ENCODE results near the gene CASK.

The CASK gene

DNA sequence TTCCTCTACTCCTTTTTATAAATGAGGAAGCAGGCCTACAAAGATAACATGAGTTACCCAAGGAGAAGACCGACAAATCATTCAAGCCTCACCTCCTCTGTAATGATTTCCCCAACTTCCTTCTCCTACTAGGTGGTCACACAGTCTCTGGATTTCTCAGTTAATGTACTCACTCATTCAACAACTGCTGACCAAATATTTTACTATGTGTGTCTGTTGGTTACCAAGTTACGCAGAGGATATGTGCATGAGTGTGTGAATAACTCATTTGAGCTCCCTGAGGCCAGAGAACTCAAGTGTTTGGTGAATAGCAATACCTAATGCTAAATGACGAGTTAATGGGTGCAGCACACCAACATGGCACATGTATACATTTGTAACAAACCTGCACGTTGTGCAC is 10.4 kb downstream of the CASK start:
- DNase-seq = no peak

DNA sequence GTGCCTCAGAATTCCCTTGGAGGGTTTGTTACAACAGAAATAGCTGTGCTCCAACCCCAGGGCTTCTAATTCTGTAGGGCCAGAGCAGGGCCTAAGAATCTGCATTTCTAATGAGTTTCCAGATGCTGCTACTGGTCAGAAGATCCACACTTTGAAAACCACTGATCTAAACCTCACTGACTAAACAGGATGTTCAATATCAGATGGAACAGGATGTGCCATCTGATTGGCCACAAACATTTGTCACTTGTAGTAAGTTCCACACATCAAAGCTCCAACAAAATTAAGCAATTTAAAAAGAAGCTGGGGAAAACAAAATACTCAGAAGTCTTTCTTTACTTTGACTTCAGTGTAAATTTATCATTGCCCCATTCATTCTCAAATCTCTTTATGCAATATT is 14.3 kb downstream of the CASK start:
- no peak for DNase-seq

DNA sequence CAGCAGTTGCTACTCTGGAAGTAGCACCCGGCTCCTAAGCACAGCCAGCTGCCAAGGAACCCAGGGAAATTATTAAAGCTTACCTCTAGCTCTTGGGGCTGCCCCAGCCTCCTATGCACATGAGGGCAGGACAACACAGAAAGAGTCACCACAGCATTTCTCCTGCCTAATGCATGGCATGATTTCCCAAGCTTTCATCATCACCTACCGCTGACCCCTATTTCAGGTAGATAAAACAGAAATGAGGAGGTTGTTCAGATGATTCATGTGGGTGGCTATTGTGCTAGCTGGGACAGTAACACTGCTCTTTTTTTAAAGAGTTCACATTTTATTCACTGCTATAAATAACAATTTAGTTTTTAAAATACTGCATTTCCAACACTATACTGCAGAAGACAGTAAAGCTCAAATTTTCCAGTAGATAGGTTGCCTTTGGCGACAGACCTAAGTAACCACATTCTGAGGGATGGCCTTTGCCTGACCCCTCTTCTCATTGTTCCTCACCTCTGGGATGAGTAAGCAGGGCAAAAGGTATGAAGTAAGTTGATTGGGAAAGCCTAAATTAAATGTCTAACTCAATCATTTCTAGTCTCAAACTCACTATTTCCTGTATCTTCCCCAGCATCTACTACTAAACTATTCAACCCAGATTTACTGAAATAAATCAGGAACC is 16.7 kb downstream of the CASK start:
- no peak for DNase-seq

DNA sequence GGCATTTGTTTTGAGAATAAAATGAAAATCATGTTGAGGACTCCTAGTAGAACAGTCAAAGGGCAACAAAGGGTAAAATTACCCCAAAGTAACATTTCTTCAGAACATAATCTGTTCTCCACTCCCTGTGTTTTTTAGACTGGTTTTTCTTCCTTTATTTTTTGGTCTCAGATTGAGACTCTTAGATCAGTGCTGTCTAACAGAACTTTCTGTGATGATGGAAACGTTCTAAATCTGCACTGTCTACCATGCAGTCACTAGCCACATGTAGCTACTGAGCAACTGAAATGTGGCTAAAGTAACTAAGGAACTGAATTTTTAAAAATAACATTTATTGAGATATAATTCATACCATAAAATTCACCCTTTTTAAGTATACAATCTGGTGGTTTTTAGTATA is 19.8 kb downstream of the CASK start:
- no peak for DNase-seq

DNA sequence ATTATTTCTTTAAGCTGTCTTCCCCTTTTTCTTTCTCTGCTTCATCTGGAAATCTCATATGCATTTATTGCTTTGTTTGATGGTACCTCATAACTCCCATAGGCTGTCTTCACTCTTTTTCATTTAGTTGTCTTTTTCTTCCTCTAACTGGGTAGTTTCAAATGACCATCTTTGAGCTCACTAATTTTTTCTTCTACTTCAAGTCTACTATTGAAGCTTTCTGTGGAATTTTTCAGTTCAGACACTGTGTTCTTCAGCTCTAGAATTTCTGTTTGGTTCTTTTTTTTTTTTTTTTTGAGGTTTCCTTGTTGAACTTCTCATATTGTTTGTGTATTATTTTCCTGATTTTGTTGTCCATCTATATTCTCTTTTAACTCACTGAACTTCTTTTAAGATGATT is 23.0 kb downstream of the CASK start:
- peak; percentile 18 for DNase-seq

DNA sequence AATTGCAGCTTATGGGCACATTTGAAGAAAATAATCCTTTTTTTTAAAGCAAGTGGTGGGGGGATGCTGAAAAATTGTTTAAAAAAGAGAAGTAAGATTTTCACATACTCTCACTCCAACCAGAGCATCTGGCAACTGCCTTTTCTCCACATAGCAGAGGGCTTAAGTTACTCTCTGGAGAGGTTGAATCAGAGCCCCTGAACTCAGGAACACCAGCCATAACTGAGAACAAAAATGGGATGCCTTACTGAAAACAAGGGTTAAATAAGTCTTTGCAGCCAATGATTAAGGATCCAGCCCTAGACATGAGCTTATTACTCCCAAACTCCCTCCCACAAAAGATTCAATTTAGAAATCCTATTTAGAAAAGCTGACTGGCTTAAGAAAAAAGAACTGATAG is 27.5 kb downstream of the CASK start:
- DNase-seq = no peak

DNA sequence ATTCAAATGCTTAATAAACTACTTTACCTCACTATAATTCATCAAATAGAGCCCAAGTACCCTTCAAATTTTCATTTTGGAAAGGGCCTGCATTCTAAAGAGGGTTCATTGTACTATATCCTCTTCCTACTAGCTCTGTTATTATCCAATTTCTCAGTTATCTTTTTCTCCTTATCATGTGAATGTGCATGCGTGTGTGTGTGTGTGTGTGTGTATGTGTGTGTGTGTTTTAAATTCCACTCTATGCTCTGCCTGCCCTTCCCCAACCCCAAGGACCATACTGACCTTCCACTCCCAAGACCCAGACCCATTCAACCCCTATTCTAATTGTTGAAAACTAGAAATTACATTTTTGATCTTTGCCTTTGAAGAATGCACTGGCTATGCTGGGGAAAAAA is 33.3 kb downstream of the CASK start:
- DNase-seq = no peak

DNA sequence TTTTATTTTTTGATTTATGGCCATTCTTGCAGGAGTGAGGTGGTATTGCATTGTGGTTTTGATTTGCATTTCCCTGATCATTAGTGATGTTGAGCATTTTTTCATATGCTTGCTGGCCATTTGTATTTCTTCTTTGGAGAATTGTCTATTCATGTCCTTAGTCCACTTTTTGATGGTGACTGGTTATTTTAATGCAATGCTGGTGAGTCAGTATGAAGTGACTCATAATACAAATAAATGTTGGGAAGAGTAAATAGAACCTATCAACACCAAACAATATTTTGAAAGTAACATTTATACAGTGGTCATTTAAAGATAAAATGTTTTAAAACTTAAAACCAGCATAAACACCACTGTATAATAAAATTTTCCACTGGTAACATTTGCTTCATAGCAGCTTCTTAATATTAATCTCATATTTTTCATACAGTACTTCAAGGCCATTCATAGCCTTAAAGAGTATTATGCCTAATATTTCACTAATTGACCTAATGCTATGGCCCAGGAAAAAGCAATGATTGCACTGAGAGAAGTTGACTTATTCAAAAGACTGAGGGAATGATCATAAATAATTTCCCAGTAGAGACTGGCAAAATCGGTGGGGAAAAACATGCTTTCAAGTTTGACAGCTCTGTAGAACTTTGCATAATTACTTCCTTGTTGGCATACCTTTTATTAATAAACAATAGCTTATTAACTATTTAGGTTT is 33.9 kb downstream of the CASK start:
- no peak for DNase-seq

DNA sequence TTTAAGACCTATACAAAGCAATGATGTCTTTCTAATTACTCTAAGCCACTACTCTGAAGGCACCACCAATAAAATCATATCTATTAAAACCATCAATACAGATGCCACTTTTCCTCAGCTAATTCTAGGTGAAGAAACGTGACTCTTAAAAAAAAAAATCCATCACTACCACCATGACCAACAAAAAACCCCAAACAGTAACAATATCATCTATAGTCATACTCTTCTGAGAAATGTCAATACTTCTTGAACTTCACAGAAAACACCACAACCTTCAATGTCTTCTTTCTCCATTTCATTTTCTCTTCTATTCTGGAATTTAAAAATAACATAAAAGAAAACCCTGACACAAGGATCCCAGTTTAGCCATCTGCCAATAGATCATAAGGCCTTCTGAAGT is 35.7 kb downstream of the CASK start:
- DNase-seq = no peak

DNA sequence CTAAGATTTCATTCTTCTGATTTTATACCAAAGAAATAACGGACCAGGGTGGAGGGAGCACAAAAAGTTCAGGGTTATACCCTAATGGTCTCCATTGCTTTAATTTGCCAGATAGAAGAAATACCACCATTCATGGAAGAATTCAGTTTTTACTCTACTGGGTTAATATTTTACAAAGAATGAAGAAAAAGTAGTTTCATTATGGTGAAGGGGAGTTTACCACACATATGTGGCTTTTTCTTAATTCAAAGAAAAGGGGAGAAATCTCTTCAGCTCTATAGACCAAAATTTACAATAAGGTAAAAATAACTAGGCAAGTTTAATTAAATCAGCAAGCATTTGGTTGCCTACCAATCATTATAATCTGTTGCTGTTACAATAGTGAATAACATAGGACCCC is 37.6 kb downstream of the CASK start:
- DNase-seq = no peak

DNA sequence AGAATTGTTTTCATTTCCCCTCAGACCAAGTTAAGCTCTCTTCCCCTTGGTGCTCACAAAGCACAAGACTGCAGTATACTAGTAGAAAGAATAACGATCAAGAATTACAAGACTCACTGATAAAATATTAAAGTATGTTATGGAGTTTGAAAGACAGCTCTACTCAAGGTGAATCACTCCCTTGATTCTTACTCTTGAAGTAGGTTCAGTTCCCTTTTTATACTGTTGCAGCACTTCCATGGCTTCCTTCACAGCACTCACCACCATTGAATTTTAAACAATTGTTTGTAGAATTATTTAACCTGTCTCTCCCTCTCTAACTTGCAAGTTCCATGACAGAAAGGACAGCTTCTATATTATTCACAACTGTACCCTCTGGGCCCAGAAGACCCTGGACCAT is 42.2 kb downstream of the CASK start:
- DNase-seq = no peak

DNA sequence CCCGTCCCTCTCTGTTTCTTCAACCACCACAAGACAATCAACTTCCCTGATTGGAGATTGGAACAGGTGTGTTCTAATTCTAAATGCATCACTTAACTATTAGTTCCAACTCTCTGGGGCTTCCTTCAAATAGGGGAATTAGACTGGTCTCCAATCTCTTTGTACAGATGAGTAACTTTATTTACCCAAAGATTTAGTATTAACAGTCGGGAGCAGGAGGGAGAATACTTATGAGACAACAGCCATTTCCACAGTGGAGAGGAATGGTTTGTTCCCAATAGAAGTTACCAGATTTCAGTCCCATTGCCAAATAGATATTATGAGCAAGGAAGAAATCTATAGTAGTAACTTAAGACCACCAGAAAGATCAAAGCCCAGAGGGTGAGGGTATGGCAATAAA is 46.2 kb downstream of the CASK start:
- no peak for DNase-seq

DNA sequence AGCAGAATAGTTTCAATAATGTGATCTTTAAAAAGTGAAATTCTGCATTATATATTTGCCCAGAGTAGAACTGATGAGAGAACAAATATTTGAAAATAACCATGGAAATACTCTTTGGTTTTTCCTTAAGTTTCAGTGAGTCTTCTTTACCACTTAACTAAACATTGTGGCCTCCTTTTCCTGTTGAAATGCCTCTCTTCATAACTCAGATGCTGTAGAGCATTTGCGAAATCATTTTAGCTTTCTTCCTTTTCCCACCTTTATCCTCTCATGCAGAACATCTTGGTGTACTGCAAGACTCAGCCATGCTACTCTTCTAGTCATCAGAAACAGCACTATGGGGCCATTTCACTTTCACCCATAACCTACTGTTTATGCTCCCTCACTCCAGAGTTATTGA is 48.2 kb downstream of the CASK start:
- DNase-seq = no peak

DNA sequence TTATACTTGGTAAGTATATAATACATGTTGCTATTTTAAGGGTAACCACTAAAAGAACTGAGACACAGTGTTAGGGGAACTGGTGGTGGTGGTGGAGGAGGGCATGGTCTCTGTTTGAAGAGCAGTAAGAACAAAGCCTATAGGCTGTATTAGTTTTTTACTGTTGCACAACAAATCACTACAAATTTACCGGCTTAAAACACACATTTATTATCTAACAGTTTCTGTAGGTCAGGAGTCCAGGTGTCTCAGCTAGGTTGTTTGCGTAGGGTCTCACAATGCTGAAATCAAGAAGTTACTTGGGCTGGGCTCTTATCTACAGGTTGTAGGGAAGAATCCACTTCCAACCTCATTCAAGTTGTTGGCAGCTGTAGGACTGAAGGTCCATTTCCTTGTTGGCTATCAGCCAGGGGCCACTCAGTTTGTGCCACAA is 52.6 kb downstream of the CASK start:
- no peak for DNase-seq

DNA sequence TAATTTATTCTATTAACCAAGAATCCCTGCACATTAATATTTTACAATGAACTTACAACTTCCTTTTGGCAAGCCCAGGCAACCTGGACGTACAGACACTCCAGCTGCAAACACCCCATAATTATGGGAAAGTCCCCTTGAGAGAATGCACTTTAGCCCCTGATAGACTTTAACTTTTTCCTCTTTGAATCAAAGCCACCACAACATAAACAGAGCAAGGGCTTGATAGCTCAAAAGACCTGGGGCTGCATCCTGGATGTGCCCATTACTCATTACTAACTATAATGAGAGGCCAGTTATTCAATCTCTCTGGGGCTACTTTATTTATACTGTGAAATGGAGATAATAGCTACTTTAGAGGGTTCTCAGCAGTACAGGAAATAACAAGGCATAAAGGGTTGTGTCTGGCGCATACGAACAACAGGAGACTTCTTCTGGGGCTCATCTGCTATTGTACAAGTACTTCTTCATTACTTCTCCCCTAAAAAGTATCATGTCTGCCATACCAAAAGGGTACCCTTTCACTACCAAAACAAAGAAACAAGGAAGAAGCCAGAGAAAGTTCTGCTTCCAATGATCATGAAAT is 54.9 kb downstream of the CASK start:
- DNase-seq = no peak

DNA sequence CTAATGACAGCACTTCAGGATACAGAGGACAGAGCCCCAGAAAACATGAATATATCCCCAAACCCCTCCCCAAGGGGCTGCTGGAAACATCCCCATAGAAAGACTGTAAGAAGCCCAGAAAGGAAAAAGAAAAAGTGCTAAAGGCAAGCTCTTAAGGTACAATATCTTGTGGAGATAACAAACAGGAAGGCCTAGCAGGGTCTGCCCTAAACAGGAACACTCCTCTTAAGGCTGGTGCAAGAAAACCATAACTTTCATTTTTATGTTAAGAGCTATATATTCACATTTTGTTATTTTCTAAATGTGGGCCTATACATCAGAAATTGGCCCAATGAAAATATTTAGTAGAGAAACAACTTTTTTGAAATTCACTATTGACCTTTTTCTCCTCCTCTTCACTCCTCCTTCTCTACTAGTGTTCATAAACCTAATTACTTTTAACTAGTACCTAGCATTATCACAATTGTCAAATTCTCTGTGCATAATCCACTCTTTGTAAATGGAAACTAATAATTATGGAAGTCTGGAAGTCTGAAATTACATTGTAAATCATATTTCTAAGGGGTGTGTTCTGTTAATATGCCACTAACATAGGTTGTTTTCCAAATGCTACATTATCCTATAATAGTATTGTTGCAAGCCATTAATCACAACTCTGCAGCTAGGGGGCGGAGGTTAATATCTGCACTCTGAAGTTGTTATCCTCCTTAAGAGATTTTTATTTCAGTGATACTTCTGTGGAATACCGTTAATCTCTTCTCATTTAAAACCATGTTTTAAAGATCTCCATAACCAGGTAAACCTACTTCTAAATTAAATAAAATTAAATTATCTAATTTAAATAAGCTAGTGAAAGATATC is 59.8 kb downstream of the CASK start:
- no peak for DNase-seq

DNA sequence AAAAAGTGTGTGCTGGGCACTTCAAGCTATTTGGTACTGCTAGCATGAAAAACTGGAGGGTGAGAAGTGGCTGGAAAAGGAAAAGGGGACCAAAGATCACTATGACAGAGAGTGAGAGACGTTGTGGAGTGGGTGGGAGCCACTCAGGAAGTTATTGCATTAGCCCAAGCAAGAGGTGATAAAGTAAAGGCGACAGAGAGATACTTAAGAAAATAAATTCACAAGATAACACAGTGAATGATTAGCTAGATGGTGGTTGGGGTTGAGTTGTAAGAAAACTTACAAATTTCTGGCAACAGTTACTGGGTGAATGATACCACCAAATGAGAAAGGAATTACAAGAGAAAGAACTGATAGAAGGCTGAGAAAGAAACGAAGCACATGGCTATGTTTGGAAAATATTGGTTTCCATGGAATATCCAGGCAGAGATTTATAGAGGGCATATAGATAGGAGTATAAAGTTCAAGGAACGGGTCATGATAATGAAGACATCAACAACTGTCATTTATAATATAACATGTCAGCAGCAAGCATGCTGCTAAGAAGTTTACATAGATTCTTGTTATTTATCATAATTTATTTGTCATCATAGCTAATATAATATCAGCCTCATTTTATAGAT is 60.7 kb downstream of the CASK start:
- no peak for DNase-seq

DNA sequence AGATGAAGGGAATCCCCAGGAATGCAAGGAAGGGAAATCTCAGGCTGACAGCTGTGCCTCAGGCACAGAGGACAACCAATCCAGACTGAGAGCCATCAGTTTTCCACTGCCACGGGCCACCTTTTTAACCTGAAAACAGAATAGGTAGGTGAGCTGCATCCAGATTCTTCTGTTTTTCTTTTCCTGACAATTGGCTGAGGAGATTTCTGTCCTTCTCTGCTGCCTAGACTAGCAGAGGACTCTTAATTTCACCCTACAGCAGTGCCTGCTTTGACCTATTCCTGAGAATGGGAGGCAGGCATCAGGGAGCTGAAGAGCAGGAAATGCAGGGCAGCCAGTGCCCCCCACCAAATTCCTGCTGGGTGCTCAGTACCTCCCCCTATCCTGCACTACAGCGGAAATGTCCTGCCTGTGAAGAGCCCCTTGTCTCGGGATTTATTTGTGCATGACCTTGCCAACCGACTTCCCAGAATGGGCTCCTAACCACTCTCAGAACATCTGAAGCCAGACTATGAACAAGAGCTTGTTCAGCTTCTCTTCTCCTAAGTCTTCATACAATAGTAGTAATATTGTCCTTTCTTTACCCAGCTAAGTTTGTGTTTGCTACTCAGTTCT is 65.1 kb downstream of the CASK start:
- DNase-seq = no peak

DNA sequence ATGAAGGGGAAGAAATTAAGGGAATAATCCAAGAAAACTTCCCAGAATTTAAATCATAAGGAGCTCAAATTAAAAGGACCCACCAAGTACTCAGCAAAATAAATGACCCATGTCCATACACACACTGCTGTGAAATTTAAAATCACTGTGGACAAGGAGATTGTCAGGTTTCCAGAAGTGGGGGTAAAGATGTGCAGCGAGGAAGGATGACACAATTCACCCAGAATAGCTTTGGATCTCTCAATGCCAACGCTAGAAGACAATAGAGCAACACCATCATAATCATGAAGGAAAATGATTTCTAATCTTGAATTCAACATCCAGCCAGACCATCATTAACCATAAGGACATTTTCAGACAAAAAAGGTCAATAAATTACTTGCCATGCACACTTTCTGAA is 65.7 kb downstream of the CASK start:
- no peak for DNase-seq

DNA sequence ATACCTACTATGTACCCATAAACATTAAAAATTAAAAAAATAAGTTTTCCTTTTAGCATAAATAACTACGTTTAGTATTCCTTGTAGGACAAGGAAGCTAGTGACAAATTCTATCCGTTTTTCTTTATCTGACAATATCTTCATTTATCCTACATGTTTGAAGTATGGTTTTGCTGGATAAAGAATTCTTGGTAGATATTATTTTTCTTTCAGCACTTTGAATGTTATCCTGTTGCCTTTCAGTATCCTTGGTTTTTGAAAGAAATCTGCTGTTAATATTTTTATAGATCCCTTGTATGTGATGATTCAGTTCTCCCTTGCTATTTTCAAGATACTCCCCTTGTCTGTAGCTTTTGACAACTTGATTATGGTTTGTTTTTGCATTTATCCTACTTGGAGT is 76.6 kb downstream of the CASK start:
- DNase-seq = no peak

DNA sequence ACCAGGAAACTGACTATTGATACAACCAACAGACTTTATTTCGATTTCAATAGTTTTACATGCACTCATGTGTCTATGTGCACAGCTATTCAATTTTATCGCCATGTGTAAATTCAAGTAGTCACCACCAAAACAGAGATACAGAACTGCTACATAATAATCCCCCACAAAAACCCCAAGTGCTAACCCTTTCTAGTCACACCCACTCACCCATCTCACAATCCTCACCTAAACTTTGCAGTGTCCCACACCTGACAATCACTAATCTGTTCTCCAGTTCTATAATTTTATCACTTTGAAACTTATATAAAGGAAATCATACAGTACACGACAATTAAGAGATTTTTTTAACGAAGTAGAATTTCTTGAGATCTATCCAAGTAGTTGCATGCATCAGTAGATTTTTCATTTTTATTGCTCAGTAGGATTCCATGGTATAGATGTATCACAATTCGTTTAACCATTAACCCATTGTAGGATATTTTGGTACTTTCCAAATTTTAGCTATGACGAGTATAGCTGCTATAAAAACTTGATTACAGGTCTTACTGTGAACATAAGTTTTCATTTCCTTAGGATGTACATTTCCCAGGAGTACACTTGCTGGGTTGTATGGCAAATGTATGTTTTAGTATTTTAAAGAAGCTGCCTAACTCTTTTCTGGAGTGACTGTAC is 85.9 kb downstream of the CASK start:
- DNase-seq = no peak

DNA sequence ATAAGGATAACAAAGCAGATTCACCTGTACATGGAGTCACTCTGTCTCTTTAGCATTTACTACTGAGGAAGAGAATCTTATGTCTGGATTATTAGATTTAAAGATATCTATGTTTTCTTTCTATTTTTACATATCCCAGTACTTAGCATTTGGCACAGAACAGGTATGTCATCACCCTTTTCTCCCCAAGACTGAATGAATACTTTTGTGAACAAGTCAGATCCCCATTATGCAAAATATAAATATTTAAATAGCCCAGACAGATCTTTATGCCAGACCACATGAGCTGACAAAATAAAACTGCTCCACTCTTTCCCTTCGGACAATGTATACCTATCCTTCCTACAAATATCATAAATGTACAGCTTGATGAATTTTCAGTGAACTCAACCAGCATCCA is 94.5 kb downstream of the CASK start:
- DNase-seq = no peak
